Osteocyte (in vitro differentiated cells): ENCODE results near the gene SEMA3C. TPM values are rescaled to one million over a fixed set of nuclear protein-coding genes. Genes with fewer than 3 reads are reported as not detected.

ENCODE experiments used
- DNase-seq: peaks from one replicate; pipeline ENCODE4 v3.0.0; 2021; ENCODE audit warnings: mixed read lengths; ENCODE audit not compliant: unreplicated experiment; ENCODE audit errors: extremely low spot score
- H3K27ac Mint-ChIP-seq: one replicate; pipeline ENCODE4 v1.8.0; 2021; ENCODE audit warnings: mild to moderate bottlenecking, mixed read lengths; ENCODE audit not compliant: unreplicated experiment
- H3K27me3 Mint-ChIP-seq: one replicate; pipeline ENCODE4 v1.8.0; 2021; ENCODE audit warnings: mixed read lengths; ENCODE audit not compliant: unreplicated experiment
- H3K36me3 Mint-ChIP-seq: one replicate; pipeline ENCODE4 v1.8.0; 2021; ENCODE audit warnings: mixed read lengths; ENCODE audit not compliant: unreplicated experiment
- H3K4me1 Mint-ChIP-seq: one replicate; pipeline ENCODE4 v1.8.0; 2021; ENCODE audit warnings: mixed read lengths; ENCODE audit not compliant: unreplicated experiment
- H3K4me3 Mint-ChIP-seq: one replicate; pipeline ENCODE4 v1.8.0; 2021; ENCODE audit warnings: mild to moderate bottlenecking, moderate library complexity, mixed read lengths; ENCODE audit not compliant: unreplicated experiment
- H3K9me3 Mint-ChIP-seq: one replicate; pipeline ENCODE4 v1.8.0; 2021; ENCODE audit warnings: mixed read lengths; ENCODE audit not compliant: unreplicated experiment
- CTCF ChIP-seq: fragments of 200-600 bp; sonication (generic); IDR thresholded peaks from 2 replicates; pipeline ENCODE4 v1.5.0; 2021; ENCODE audit warnings: antibody characterized with exemption, mild to moderate bottlenecking, moderate library complexity
- total RNA-seq: library from RNA; stranded (reverse); gene quantifications from 2 replicates; pipeline ENCODE4 v1.2.1, GENCODE V29; 2021

SEMA3C gene
- total RNA-seq, 1 donor from 2014 or later: 74.1 TPM

- H3K27ac Mint-ChIP-seq: no peak overlapping the region
- H3K27me3 Mint-ChIP-seq: no peaks in the 10 kb centered on the region
- no peak for DNase-seq
- TF ChIP-seq CTCF: no peak
- no peaks in the 10 kb centered on the region for H3K9me3 Mint-ChIP-seq
- no peak overlapping the region for H3K4me3 Mint-ChIP-seq
- peaks cover 34% of the 10 kb centered on the region for H3K4me1 Mint-ChIP-seq
- H3K36me3 Mint-ChIP-seq: peaks cover 9% of the 10 kb centered on the region
Measured at GRCh38 chr7:80908360-80908797, 10.5 kb downstream of the SEMA3C start.

- Mint-ChIP-seq H3K27ac (no peak overlapping the region), H3K9me3 (no peaks in the 10 kb centered on the region)
Measured at GRCh38 chr7:80907612-80908011, 11.2 kb downstream of the SEMA3C start.

GRCh38 chr7:80907141-80907601, 11.7 kb downstream of the SEMA3C start:
- peak overlapping the region; percentile 48 for H3K27ac Mint-ChIP-seq
- H3K27me3 Mint-ChIP-seq: no peaks in the 10 kb centered on the region
- no peaks in the 10 kb centered on the region for H3K9me3 Mint-ChIP-seq
- no peak for TF ChIP-seq CTCF
- peaks cover 5% of the 10 kb centered on the region for H3K36me3 Mint-ChIP-seq
- DNase-seq: no peak
- H3K4me1 Mint-ChIP-seq: peaks cover 35% of the 10 kb centered on the region
- no peak overlapping the region for H3K4me3 Mint-ChIP-seq

More at GRCh38 chr7:80907612-80908011, 11.2 kb downstream of the SEMA3C start:
- TF ChIP-seq CTCF: no peak
- Mint-ChIP-seq H3K27me3 (no peaks in the 10 kb centered on the region), H3K4me1 (peaks cover 31% of the 10 kb centered on the region), H3K4me3 (no peak overlapping the region), H3K36me3 (peaks cover 9% of the 10 kb centered on the region)
- DNase-seq: no peak

GRCh38 chr7:80905334-80905733, 13.5 kb downstream of the SEMA3C start:
- no peak for DNase-seq
- TF ChIP-seq CTCF: no peak
- Mint-ChIP-seq H3K9me3 (no peaks in the 10 kb centered on the region), H3K27ac (no peak overlapping the region), H3K27me3 (no peaks in the 10 kb centered on the region), H3K4me1 (peaks cover 44% of the 10 kb centered on the region), H3K36me3 (no peaks in the 10 kb centered on the region), H3K4me3 (no peak overlapping the region)

GRCh38 chr7:80902716-80903308, 16.0 kb downstream of the SEMA3C start:
- no peaks in the 10 kb centered on the region for H3K36me3 Mint-ChIP-seq
- no peaks in the 10 kb centered on the region for H3K9me3 Mint-ChIP-seq
- TF ChIP-seq CTCF: no peak
- no peak overlapping the region for H3K27ac Mint-ChIP-seq
- peaks cover 44% of the 10 kb centered on the region for H3K4me1 Mint-ChIP-seq
- H3K4me3 Mint-ChIP-seq: no peak overlapping the region
- no peaks in the 10 kb centered on the region for H3K27me3 Mint-ChIP-seq
- no peak for DNase-seq
